Chondrocyte (in vitro differentiated cells): ENCODE measurements around the gene BMP7. TPM values are rescaled to one million over a fixed set of nuclear protein-coding genes. Genes with fewer than 3 reads are reported as not detected.

Source experiments
- DNase-seq: peaks from one replicate; pipeline ENCODE4 v3.0.0; 2021; ENCODE audit warnings: mixed read lengths, low spot score
- H3K27ac Mint-ChIP-seq: one replicate; pipeline ENCODE4 v1.8.0; 2021; ENCODE audit warnings: mild to moderate bottlenecking, moderate library complexity, mixed read lengths; ENCODE audit not compliant: unreplicated experiment
- H3K27me3 Mint-ChIP-seq: 2 replicates; pipeline ENCODE4 v1.8.0; 2021; ENCODE audit warnings: low read depth, mixed read lengths
- H3K36me3 Mint-ChIP-seq: 2 replicates; pipeline ENCODE4 v1.8.0; 2021; ENCODE audit warnings: low read depth, mixed read lengths
- H3K4me1 Mint-ChIP-seq: 2 replicates; pipeline ENCODE4 v1.8.0; 2021; ENCODE audit warnings: low read depth, mild to moderate bottlenecking, mixed read lengths
- H3K4me3 Mint-ChIP-seq: one replicate; pipeline ENCODE4 v1.8.0; 2021; ENCODE audit warnings: mild to moderate bottlenecking, moderate library complexity, mixed read lengths; ENCODE audit not compliant: unreplicated experiment
- H3K9me3 Mint-ChIP-seq: 2 replicates; pipeline ENCODE4 v1.8.0; 2021; ENCODE audit warnings: low read depth, mixed read lengths
- CTCF ChIP-seq: fragments of 200-600 bp; sonication (generic); IDR thresholded peaks from 2 replicates; pipeline ENCODE4 v1.5.0; 2021; ENCODE audit warnings: antibody characterized with exemption, mild to moderate bottlenecking, moderate library complexity
- total RNA-seq: library from RNA; stranded (reverse); gene quantifications from 3 replicates; pipeline ENCODE4 v1.2.1, GENCODE V29; 2021

BMP7 gene
- total RNA-seq, 1 donor from 2014 or later: not detected

GRCh38 chr20:57238089-57238488 is 28.4 kb downstream of the BMP7 start:
- Mint-ChIP-seq H3K36me3 (no peaks in the 10 kb centered on the region), H3K27me3 (peaks cover 45% of the 10 kb centered on the region), H3K4me1 (no peaks in the 10 kb centered on the region), H3K4me3 (no peak overlapping the region), H3K9me3 (no peaks in the 10 kb centered on the region), H3K27ac (no peak overlapping the region)
- DNase-seq: no peak
- TF ChIP-seq CTCF: no peak

- Mint-ChIP-seq H3K27me3 (peaks cover 46% of the 10 kb centered on the region), H3K4me3 (no peak overlapping the region), H3K9me3 (no peaks in the 10 kb centered on the region), H3K36me3 (no peaks in the 10 kb centered on the region), H3K27ac (no peak overlapping the region), H3K4me1 (no peaks in the 10 kb centered on the region)
- no peak for TF ChIP-seq CTCF
- no peak for DNase-seq
Measured at GRCh38 chr20:57237585-57237953, 28.9 kb downstream of the BMP7 start.

DNA sequence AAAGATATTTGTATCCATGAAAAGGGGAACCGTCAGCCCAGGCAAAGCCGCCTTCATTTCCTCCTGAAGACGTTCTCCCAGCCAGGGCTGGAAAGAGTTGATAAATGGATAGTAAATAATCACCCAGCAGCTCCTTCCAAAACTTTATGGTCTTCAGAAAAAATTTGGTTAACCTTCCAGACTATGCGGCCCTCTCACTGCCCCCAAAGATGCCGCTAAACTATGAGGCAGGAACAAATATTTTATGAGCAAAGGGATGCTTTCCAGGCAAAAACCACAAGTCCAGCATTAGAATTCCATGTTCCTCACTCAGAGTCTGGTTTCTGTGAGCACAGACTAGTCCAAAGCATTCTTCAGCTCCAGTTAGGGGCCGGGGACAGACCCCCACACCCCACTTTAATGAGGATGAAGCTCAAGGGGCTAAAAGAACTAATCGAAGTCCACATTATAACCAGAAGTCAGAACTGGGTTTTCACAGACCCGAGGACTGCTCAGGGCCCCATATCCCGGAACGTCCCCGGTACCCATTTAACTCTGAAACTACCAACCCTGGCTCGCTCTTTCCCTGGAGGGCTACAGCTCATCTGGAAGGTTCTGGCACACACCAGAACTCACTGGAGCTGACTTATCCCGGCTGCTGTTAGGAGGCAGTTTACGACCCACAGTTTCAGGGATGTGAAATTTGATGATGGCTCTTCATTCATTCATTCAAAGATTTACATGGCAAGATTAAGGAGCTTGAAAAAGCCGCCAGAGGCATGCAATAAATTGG is 29.4 kb downstream of the BMP7 start:
- peaks cover 50% of the 10 kb centered on the region for H3K27me3 Mint-ChIP-seq
- H3K36me3 Mint-ChIP-seq: no peaks in the 10 kb centered on the region
- no peak for TF ChIP-seq CTCF
- no peak for DNase-seq
- no peaks in the 10 kb centered on the region for H3K9me3 Mint-ChIP-seq
- H3K4me1 Mint-ChIP-seq: no peaks in the 10 kb centered on the region
- H3K27ac Mint-ChIP-seq: no peak overlapping the region
- H3K4me3 Mint-ChIP-seq: no peak overlapping the region

GRCh38 chr20:57234556-57235251 is 31.7 kb downstream of the BMP7 start:
- DNase-seq: no peak
- Mint-ChIP-seq H3K27ac (no peak overlapping the region), H3K4me1 (no peaks in the 10 kb centered on the region), H3K27me3 (peaks cover 55% of the 10 kb centered on the region), H3K4me3 (no peak overlapping the region), H3K9me3 (no peaks in the 10 kb centered on the region), H3K36me3 (no peaks in the 10 kb centered on the region)
- TF ChIP-seq CTCF: no peak

DNA sequence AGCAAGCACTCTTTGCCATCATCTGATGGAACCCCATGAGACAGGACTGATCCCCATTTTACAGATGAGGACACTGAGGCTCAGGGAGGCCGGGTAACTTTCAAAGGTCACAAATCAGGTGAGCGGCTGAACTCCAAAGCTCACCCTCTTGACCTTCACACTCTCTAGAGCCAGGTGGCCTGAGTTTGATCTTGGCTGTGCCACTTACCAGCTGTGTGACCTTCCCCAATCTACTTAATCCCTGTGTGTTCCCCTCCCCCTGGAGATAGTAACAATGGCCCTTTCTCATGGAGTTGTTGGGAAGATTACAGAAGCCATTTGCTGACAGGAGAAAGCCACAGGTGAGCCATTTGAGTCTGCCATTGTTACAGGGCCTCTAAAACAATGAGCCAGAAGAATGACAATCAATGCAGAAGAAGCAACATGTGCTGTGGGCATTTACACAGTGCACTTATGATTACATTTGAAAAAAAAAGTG is 34.5 kb downstream of the BMP7 start:
- DNase-seq: no peak
- Mint-ChIP-seq H3K4me1 (no peaks in the 10 kb centered on the region), H3K4me3 (no peak overlapping the region), H3K36me3 (no peaks in the 10 kb centered on the region), H3K27ac (no peak overlapping the region), H3K27me3 (peaks cover 51% of the 10 kb centered on the region), H3K9me3 (no peaks in the 10 kb centered on the region)
- TF ChIP-seq CTCF: no peak
